ENCODE measurements around the gene PHF1. TPM values are rescaled to one million over a fixed set of nuclear protein-coding genes. Genes with fewer than 3 reads are reported as not detected.

Gene PHF1
- total RNA-seq, 4 donors from 2014 or later: 75.3 to 109 (median 88.5) TPM

DNA sequence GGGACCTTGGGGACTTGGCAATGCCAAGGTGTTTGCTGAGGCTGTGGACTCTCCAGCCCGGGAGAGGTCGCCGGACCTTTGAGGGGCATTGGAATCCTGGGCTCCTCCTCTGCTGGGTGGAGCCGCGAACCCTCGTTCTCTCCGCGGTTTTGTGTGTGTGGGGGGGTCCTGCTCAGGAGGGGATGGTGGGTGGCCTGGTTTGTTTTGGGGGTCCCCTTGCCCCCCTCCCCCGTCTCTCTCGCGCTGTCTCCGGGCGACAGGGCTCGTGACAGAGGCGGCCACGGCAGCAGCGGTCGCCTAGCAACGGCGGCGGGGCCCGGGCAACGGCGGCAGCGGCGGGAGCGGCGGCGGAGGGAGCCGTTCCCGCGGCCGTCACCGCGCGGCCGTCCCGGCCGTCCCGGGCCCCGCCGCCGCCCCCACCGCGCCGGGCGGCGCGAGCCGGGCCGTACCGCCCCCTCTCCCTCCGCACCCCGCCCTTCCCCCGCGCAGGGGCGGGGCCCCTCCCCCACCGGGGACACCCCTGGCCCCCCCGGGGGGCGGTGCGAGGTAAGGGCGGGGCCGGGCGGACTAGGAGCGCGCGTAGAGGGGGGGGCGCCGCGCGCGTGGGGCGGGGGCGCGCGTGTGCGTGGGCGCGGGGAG, 16.9 kb downstream of the PHF1 start:
- Histone ChIP-seq H3K27ac (peak overlapping the region in 2 of 3 donors; percentile 95), H3K27me3 (no peaks in the 10 kb centered on the region), H3K36me3 (no peaks in the 10 kb centered on the region), H3K4me1 (peaks cover 26 to 34% of the 10 kb centered on the region in 2 donors), H3K9me3 (no peaks in the 10 kb centered on the region), H3K4me3 (replicated peaks in 1 of 3) (peak overlapping the region in 2 of 3 donors; percentile 20 to 43)
- intact Hi-C loops (cut with DNase I): loop anchor here (10.0 kb wide), 1 partner anchor 223 kb away; the partner anchor contains the start of genes HSD17B8, RING1, RXRB and SLC39A7
- peak in 1 of 2 donors; percentile 22 for TF ChIP-seq POLR2A (IDR thresholded peaks at IDR 0.05)
- TF ChIP-seq CTCF (IDR thresholded peaks at IDR 0.05): no peak
- WGBS, 2 donors: 0% methylated on average over 7 of the region's 79 CpGs
- peak; percentile 57 to 63 for DNase-seq

DNA sequence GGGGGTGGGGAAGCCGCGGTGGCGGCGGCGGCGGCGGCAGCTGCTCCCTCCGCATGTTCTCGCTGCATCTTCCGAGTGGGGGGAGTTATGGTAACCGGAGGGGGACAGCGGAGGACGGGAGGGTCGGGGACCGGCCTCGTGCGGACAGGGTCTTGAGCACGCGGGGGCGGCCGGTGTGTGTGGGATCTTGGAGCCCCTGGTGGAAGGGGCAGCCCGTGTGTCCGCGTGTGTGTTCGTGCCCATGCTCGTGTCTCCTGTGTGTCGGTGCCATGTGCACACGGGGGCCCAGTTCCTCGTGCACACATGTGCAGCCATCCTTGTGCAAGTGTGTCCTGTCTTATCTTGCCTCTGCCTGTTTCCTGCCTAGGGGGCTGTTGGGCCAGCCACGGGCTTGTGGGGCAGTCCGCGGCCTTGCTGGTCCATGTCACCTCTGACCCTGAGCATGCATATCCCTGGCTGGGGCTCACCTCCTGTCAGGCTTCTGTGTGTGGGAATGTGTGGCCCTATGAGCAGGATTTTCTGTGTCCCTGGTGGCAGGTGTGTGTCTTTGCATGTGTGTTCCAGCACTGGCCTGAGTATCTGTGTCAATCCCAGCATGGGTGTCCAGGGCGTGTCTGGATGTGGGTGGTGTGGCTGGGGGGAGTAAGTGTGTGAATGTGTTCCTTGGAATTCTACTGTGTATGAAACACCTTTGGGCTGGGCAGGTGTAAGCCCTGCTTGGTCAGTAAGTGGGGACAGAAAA, 17.6 kb downstream of the PHF1 start:
- peak overlapping the region in 2 of 3 donors; percentile 32 to 43 for H3K4me3 ChIP-seq (replicated peaks in 1 of 3)
- DNase-seq: peak; percentile 28 to 29
- H3K27ac ChIP-seq: peak overlapping the region in 2 of 3 donors; percentile 1 to 27
- WGBS, 2 donors: 4 to 9% methylated on average over 12 to 30 of the region's 33 CpGs
- TF ChIP-seq CTCF (IDR thresholded peaks at IDR 0.05) (peak in 4 of 6 experiments; percentile 13 to 50 (median 30)), POLR2A (IDR thresholded peaks at IDR 0.05) (no peak)
- peaks cover 26 to 34% of the 10 kb centered on the region in 2 donors for H3K4me1 ChIP-seq
- intact Hi-C loops (cut with DNase I): loop anchor here (10.0 kb wide), 1 partner anchor 224 kb away; the partner anchor contains the start of genes HSD17B8, RING1, RXRB and SLC39A7
- no peaks in the 10 kb centered on the region for H3K36me3 ChIP-seq
- H3K27me3 ChIP-seq: no peaks in the 10 kb centered on the region
- no peaks in the 10 kb centered on the region for H3K9me3 ChIP-seq

DNA sequence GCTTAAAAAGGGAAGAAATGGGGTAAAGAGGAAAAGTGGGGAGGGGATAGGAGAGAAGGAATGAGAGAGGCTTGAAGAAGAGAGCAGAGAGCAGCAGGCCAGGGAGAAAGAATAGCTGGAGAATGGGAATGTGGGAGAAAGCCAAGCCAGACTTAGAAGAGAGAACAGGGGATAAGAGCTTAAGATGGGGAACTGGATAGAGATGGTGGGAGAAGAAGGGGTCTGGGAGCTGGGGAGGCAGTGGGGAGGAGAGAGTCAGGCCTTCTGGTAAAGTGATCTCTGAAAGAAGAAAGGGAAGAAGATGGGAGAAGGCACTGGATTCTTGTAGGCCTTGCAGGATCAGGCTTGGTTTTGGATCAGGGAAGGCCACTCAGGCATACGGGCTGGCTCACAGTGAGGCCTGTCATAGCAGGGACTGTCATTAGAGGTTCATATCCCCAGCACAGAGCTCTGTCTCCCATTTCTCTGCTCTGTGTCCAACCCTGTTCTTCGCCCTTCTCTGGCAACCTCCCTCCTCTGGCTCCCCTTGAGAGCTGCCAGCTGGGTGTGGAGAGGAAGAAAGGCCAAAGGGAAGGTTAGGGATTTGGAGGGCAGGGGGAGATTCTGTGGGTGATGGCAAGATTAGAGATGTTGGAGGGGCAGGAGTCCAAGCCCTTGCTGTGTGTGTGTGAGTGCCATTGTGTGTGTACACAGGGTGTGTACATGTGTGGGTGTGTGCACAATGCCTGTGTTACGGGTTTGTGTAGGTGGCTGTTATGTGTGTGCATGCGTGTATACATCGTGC, 18.3 kb downstream of the PHF1 start:
- DNase-seq: no peak
- 68 to 81% methylated on average over 5 of the region's 5 CpGs for WGBS, 2 donors
- no peaks in the 10 kb centered on the region for H3K36me3 ChIP-seq
- peaks cover 26 to 34% of the 10 kb centered on the region in 2 donors for H3K4me1 ChIP-seq
- H3K9me3 ChIP-seq: no peaks in the 10 kb centered on the region
- peak overlapping the region in 1 of 3 donors; percentile 43 for H3K4me3 ChIP-seq (replicated peaks in 1 of 3)
- H3K27ac ChIP-seq: peak overlapping the region in 2 of 3 donors; percentile 1 to 27
- intact Hi-C loops (cut with DNase I): loop anchor here (10.0 kb wide), 1 partner anchor 224 kb away; the partner anchor contains the start of genes HSD17B8, RING1, RXRB and SLC39A7
- TF ChIP-seq CTCF (IDR thresholded peaks at IDR 0.05): no peak
- TF ChIP-seq POLR2A (IDR thresholded peaks at IDR 0.05): no peak
- no peaks in the 10 kb centered on the region for H3K27me3 ChIP-seq

DNA sequence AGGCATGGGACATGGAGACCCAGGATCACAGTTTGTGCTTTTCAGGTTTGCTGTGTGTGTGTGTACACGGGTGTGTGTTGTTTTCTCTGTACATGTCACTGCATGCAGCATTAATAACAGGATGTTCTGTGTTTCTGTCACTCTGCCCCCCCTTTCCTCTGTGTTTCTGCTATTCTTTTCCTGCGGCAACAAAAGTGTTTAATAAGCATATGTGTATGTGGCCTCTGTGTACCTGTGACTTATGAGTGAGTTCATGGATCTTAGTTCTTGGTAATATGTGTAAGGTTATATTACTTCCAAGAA, 18.9 kb downstream of the PHF1 start:
- Histone ChIP-seq H3K9me3 (no peaks in the 10 kb centered on the region), H3K27me3 (no peaks in the 10 kb centered on the region), H3K36me3 (no peaks in the 10 kb centered on the region), H3K4me1 (peaks cover 22 to 29% of the 10 kb centered on the region in 2 donors), H3K4me3 (replicated peaks in 1 of 3) (no peak overlapping the region), H3K27ac (no peak overlapping the region)
- intact Hi-C loops (cut with DNase I): loop anchor here (10.0 kb wide), 1 partner anchor 225 kb away; the partner anchor contains the start of genes HSD17B8, RING1, RXRB and SLC39A7
- no peak for DNase-seq
- 62 to 67% methylated on average over 2 of the region's 2 CpGs for WGBS, 2 donors
- TF ChIP-seq POLR2A (IDR thresholded peaks at IDR 0.05) (no peak), CTCF (IDR thresholded peaks at IDR 0.05) (no peak)
